OCI-LY1 (cell line): ENCODE results near the gene CRTAP.
"Not testable (repeated sequence)": the region's sequence is repeated elsewhere in the genome, so short reads cannot be mapped to it uniquely, and the experiment has no call there.

Experiments
- H2AFZ ChIP-seq: fragments of 200-600 bp; sonication (generic), shearing (Covaris generic); 2 replicates; pipeline ENCODE4 v1.6.0; 2014; ENCODE audit warnings: antibody characterized with exemption, mild to moderate bottlenecking, low read length
- H3F3A ChIP-seq: fragments of 200-600 bp; sonication (generic), shearing (Covaris generic); 2 replicates; pipeline ENCODE4 v1.6.0; 2014; ENCODE audit warnings: mild to moderate bottlenecking, antibody characterized with exemption, low read length, moderate library complexity; ENCODE audit not compliant: insufficient read depth
- H3K27ac ChIP-seq: fragments of 200-600 bp; sonication (generic); 2 replicates; pipeline ENCODE4 v1.5.1; 2014; ENCODE audit warnings: low read length, mixed run types, mild to moderate bottlenecking, low read depth; ENCODE audit not compliant: poor library complexity, severe bottlenecking
- H3K27me3 ChIP-seq: fragments of 200-600 bp; sonication (generic); 2 replicates; pipeline ENCODE4 v1.6.0; 2014; ENCODE audit warnings: antibody characterized with exemption, mild to moderate bottlenecking, low read length, moderate library complexity; ENCODE audit not compliant: insufficient read depth
- H3K36me3 ChIP-seq: fragments of 200-600 bp; sonication (generic); 2 replicates; pipeline ENCODE4 v1.6.1; 2014; ENCODE audit warnings: mild to moderate bottlenecking, antibody characterized with exemption, low read length, moderate library complexity, mixed read lengths; ENCODE audit not compliant: insufficient read depth
- H3K4me1 ChIP-seq: fragments of 200-600 bp; sonication (generic); 2 replicates; pipeline ENCODE4 v1.5.1; 2014; ENCODE audit warnings: mild to moderate bottlenecking, low read length, moderate library complexity; ENCODE audit not compliant: insufficient read depth, severe bottlenecking
- H3K4me2 ChIP-seq: fragments of 200-600 bp; sonication (generic), shearing (Covaris generic); 2 replicates; pipeline ENCODE4 v1.6.1; 2014; ENCODE audit warnings: low read length
- H3K4me3 ChIP-seq: fragments of 200-600 bp; sonication (generic); 2 replicates; pipeline ENCODE4 v1.5.1; 2014; ENCODE audit warnings: low read length, low read depth, mild to moderate bottlenecking, mixed read lengths; ENCODE audit not compliant: poor library complexity, severe bottlenecking
- H3K79me2 ChIP-seq: fragments of 200-600 bp; shearing (Covaris generic); 2 replicates; pipeline ENCODE4 v1.6.1; 2016; ENCODE audit warnings: mixed run types, low read length, mixed read lengths; ENCODE audit not compliant: insufficient read depth
- H3K9ac ChIP-seq: fragments of 200-600 bp; sonication (generic), shearing (Covaris generic); 2 replicates; pipeline ENCODE4 v1.6.1; 2014; ENCODE audit warnings: mild to moderate bottlenecking, low read length, mixed read lengths
- H3K9me2 ChIP-seq: fragments of 200-600 bp; sonication (generic), shearing (Covaris generic); 2 replicates; pipeline ENCODE4 v1.6.1; 2014; ENCODE audit warnings: low read depth, mild to moderate bottlenecking, low read length, mixed read lengths
- H3K9me3 ChIP-seq: fragments of 200-600 bp; shearing (Covaris generic); 2 replicates; pipeline ENCODE4 v1.6.1; 2014; ENCODE audit warnings: low read length, mixed read lengths
- H4K20me1 ChIP-seq: fragments of 200-600 bp; sonication (generic), shearing (Covaris generic); 2 replicates; pipeline ENCODE4 v1.6.0; 2016; ENCODE audit warnings: mild to moderate bottlenecking, low read length; ENCODE audit not compliant: insufficient read depth
- CTCF ChIP-seq: fragments of 200-600 bp; sonication (generic), shearing (Covaris generic); IDR thresholded peaks from 2 replicates; pipeline ENCODE4 v1.5.1; 2017; ENCODE audit warnings: mild to moderate bottlenecking, antibody characterized with exemption, low read length, moderate library complexity, mixed read lengths
- EZH2 ChIP-seq: fragments of 200-600 bp; sonication (generic), shearing (Covaris generic); IDR thresholded peaks from 2 replicates; pipeline ENCODE4 v1.8.0; 2017; ENCODE audit warnings: borderline replicate concordance, mixed run types, mild to moderate bottlenecking, antibody characterized with exemption, low read length, moderate library complexity, mixed read lengths

CRTAP gene

DNA sequence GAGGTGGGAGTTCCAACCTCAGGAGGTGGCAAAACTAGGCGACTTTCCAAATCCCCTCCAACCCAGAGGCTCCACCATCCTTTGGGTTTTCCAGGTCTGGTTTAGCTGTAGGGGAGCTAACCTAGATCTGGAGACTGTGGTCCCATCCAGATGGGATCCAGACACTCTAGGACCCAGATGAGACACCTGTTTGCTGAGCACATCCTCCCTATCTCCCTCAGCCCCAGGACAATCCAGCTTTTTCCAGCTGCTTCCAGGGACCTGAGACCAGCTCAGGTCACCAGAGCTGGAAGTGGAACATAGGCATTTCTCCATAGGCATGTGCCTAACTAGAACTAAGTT is 18.2 kb downstream of the CRTAP start:
- Histone ChIP-seq H3K4me2 (no peak overlapping the region), H3K4me1 (no peaks in the 10 kb centered on the region), H3K79me2 (no peaks in the 10 kb centered on the region), H3K27ac (no peak overlapping the region), H3K36me3 (peaks cover 16% of the 10 kb centered on the region), H3K9ac (no peak overlapping the region), H3K27me3 (no peaks in the 10 kb centered on the region), H4K20me1 (no peaks in the 10 kb centered on the region), H2AFZ (no peak overlapping the region), H3K9me2 (no peaks in the 10 kb centered on the region), H3K9me3 (no peaks in the 10 kb centered on the region), H3F3A (no peaks in the 10 kb centered on the region), H3K4me3 (no peak overlapping the region)
- TF ChIP-seq CTCF (no peak), EZH2 (no peak)

- Histone ChIP-seq H3K79me2 (no peaks in the 10 kb centered on the region), H3K4me2 (no peak overlapping the region), H2AFZ (no peak overlapping the region), H3F3A (no peaks in the 10 kb centered on the region), H3K9me2 (no peaks in the 10 kb centered on the region), H3K4me1 (no peaks in the 10 kb centered on the region), H3K36me3 (peaks cover 16% of the 10 kb centered on the region), H3K4me3 (no peak overlapping the region), H3K27me3 (no peaks in the 10 kb centered on the region), H3K9me3 (no peaks in the 10 kb centered on the region), H3K9ac (no peak overlapping the region), H4K20me1 (no peaks in the 10 kb centered on the region), H3K27ac (no peak overlapping the region)
- no peak for TF ChIP-seq CTCF
- no peak for TF ChIP-seq EZH2
Measured at GRCh38 chr3:33134026-33134625, 20.3 kb downstream of the CRTAP start.

DNA sequence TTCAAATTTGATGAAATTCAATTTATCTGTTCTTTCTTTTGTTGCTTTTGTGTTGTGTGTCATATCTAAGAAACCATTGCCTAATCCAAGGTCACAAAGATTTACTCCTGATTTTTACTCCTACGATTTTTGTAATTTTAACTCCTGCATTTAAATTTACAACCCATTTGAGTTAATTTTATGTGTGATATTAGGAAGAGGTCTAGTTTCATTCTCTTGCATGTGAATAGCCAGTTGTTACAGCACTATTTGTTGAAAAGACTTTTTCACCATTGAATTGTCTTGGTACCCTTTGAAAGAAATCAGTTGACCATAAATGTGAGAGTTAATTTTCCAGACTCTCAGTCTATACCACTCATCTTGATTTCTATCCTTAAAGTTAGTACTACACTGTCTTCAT is 23.9 kb downstream of the CRTAP start:
- H3K9me3 ChIP-seq = no peaks in the 10 kb centered on the region
- H3K79me2 ChIP-seq = no peaks in the 10 kb centered on the region
- H3K27ac ChIP-seq = no peak overlapping the region
- TF ChIP-seq EZH2 = no peak
- no peak for TF ChIP-seq CTCF
- peaks cover 11% of the 10 kb centered on the region for H3K36me3 ChIP-seq
- H3F3A ChIP-seq = no peaks in the 10 kb centered on the region
- no peak overlapping the region for H3K4me3 ChIP-seq
- H2AFZ ChIP-seq = no peak overlapping the region
- H3K4me2 ChIP-seq = no peak overlapping the region
- H3K4me1 ChIP-seq = no peaks in the 10 kb centered on the region
- no peaks in the 10 kb centered on the region for H3K27me3 ChIP-seq
- no peaks in the 10 kb centered on the region for H3K9me2 ChIP-seq
- no peak overlapping the region for H3K9ac ChIP-seq
- no peaks in the 10 kb centered on the region for H4K20me1 ChIP-seq

DNA sequence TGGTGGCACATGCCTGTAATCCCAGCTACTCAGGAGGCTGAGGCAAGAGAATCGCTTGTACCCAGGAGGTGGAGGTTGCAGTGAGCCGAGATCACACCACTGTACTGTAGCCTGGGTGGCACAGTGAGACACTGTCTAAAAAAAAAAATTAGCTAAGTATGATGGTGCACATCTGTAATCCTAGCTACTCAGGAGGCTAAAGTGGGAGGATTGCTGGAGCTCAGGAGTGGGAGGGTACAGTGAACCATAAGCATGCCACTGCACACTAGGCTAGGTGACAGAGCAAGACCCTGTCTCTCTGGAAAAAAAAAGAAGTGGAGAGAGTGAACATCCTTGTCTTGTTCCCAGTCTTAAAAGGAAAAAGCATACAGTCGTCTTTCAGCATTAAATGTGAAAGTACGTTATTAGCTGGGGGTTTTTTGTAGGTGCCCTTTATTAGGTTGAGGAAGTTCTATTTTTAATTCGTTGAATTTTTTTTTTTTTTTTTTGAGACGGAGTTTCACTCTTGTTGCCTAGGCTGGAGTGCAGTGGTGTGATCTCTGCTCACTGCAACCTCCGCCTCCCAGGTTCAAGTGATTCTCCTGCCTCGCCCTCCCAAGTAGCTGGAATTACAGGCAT is 25.3 kb downstream of the CRTAP start:
- not testable (repeated sequence) for H3K9me2 ChIP-seq, H4K20me1 ChIP-seq, H3K9me3 ChIP-seq, H3K4me3 ChIP-seq, H3K4me2 ChIP-seq, H3K9ac ChIP-seq, H3K4me1 ChIP-seq, H2AFZ ChIP-seq, H3K79me2 ChIP-seq, H3F3A ChIP-seq, H3K27ac ChIP-seq, H3K27me3 ChIP-seq
- peaks cover 11% of the 10 kb centered on the region for H3K36me3 ChIP-seq
